Vein endothelial cell (primary cell): ENCODE results near the gene CABP7. TPM values are rescaled to one million over a fixed set of nuclear protein-coding genes. Genes with fewer than 3 reads are reported as not detected.

Source experiments
- small RNA-seq: library from RNA; depleted of rRNA; stranded (forward); fragments of <200 nt; gene quantifications from one replicate; pipeline ENCODE3, GENCODE V24; 2012
- total RNA-seq: library from RNA; depleted of rRNA; stranded (reverse); fragments of >200 nt; gene quantifications from 2 replicates; pipeline ENCODE4 v1.2.3, GENCODE V29; 2012

Gene CABP7
- total RNA-seq = not detected in 2 replicates

DNA sequence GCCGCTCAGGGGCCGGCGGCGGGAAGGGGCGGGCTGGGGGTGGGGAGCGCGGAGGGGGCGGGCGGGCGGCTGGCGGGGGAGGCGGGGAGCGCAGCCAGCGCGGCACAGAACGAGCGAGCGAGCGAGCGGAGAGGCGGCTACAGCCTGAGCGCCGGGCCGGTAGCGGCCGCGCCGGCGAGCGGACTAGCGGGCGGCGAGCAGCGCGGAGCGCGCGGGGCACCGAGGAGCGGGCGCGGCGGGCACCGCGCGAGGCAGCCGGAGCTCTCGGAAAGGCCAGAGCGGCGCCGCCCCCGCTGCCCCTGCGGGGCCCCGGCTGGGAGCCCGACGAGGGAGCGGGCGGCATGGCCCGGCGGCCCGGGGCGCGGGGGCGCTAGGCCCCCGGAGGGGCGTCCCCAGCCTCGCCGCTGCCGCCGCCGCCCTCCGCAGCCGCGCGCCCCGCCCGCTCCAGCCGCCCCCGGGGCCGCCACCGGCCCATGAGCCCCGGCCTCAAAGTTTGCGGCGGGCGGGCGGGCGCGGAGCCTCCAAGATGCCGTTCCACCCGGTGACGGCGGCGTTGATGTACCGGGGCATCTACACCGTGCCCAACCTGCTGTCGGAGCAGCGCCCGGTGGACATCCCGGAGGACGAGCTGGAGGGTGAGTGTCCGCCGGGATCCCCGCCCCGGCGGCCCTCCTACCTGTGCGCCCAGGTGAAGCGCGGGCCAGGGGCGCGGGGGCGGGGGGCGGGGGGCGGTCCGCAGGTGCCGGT lies at the start of gene CABP7:
CABP7 (plus strand) TSS at position 105 of the 747 bp plus-strand sequence; CDS start at position 527, 422 bp downstream.

DNA sequence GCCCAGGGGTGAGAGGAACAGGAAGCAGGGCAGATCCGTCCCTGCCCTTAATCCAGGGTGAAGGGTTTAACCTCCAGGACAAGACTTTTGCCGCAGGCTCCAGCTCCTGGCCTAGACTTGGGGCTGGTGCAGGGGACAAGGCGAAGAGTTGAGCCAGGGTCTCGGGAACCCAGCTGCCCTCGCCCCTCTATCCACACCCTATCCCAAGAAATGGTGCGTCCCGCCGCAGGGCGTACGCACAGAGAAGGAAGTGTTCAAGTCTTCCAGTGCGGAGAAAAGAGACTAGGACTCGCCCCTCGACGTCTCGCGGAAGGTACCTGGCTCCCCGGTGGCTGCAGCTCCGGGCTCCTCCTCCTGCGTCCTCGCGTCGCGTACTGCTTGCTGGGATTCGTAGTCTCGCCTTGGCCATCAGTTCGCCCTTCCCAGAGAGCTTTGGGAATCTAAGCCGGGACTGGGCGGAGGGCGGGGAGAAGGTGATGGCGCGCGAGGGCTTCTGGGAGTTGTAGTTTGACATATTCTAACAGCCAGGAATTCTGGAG lies 46.9 kb downstream of the CABP7 start, which contains the start of gene ZMAT5:
ZMAT5 (minus strand) TSS at position 376 of the 539 bp plus-strand sequence. CDS start 18,463 bp downstream, outside the sequence.

DNA sequence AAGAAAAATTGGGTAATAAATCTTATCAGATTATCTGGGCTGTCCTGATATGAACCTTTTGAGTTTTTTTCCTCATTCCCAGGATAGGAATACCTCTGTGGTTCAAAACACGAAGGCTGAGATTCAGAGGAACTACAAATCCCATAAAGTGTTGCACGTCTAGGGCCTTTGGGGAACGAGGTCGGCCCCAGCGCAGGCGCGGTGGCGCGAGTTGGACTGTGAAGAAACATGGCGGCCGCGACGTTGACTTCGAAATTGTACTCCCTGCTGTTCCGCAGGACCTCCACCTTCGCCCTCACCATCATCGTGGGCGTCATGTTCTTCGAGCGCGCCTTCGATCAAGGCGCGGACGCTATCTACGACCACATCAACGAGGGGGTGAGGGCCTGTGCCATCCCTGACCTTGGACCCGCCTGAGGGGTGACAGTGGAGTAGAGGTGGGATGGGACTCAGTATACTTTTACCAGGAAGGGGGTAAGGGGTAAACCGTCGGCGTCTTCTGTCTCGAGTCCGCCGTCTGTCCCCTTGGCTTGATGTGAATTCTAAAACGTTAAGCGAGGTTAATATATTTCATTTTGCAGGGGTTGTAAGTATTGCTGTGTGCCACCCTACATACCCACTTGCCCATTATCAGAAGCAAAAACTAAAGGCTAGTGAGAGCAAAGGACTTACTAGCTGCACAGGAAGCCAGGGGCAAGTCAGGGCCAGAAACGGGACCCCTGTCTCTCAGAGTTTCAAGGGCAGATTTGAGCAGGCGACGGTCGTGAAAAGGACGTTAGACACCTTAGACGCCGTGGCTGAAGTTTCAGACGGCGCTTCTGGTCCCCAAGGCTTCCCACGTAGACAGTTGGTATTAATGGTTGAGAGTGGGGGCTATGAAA lies 47.6 kb downstream of the CABP7 start, which contains the start of gene UQCR10:
UQCR10 (plus strand) TSS at position 199 of the 881 bp plus-strand sequence; CDS start at position 229, 30 bp downstream.

Small RNA genes within 50 kb of the gene (small RNA-seq; reads per million reads assigned to genes)
- not detected for gene AC004882.2
- gene RF00019 = not detected

Other genes with a start within 250 kb of the CABP7 start
- gene NEFH, start 239.8 kb upstream of the CABP7 start, total RNA-seq = 0.86 and 0.98 TPM in 2 replicates
- 59.9 and 65.0 TPM in 2 replicates for gene THOC5, start 166.2 kb upstream of the CABP7 start, total RNA-seq
- gene NIPSNAP1, start 138.9 kb upstream of the CABP7 start, total RNA-seq = 32.0 and 72.8 TPM in 2 replicates
- gene NF2, start 116.4 kb upstream of the CABP7 start, total RNA-seq = 164 and 209 TPM in 2 replicates
- 10.8 and 17.3 TPM in 2 replicates for gene ZMAT5, start 47.0 kb downstream of the CABP7 start, total RNA-seq
- gene UQCR10, start 47.4 kb downstream of the CABP7 start, total RNA-seq = 43.4 and 55.5 TPM in 2 replicates
- 35.9 and 45.4 TPM in 2 replicates for gene ASCC2, start 118.3 kb downstream of the CABP7 start, total RNA-seq
- 36.5 and 36.9 TPM in 2 replicates for gene MTMR3, start 163.2 kb downstream of the CABP7 start, total RNA-seq